T-cell (primary cell): ENCODE measurements around the gene RPH3AL. TPM values are rescaled to one million over a fixed set of nuclear protein-coding genes. Genes with fewer than 3 reads are reported as not detected.
"Not testable (repeated sequence)": the region's sequence is repeated elsewhere in the genome, so short reads cannot be mapped to it uniquely, and the experiment has no call there.

Experiments used
- ATAC-seq, 4 experiments: fragments of 200-7000 bp in 3 of 4; fragments of 150-1000 bp in 1 of 4; cut with Tn5 transposase; replicated peaks in 1 of 4; 1 replicate in 3 of 4; 2 replicates in 1 of 4; pipeline ENCODE4 v1.10.0; 2021; ENCODE audit warnings: moderate library complexity in 3 of 4, mild to moderate bottlenecking in 2 of 4, moderate number of reproducible peaks in 1 of 4
- CTCF ChIA-PET, 2 donors: fragments of 300-600 bp; sonication (Branson Sonifier 250); formaldehyde crosslinking; loops; one replicate each; lab custom pipeline; 2022; ENCODE audit warnings: antibody characterized with exemption in 2 of 2; lab: Charles Lee
- POLR2A ChIA-PET, 2 donors: fragments of 300-600 bp; sonication (Branson Sonifier 250); formaldehyde crosslinking; loops; one replicate each; lab custom pipeline; 2022; ENCODE audit warnings: antibody characterized with exemption in 2 of 2; lab: Charles Lee
- DNase-seq, 35 experiments: peaks; one replicate each; pipeline versions ENCODE4 v3.0.0 to v3.0.0-alpha.2; 2013 to 2023
- H3K27ac ChIP-seq: one replicate; pipeline ENCODE4 v1.5.1; 2013; ENCODE audit warnings: low read length
- H3K27me3 ChIP-seq, 2 experiments: replicated peaks in 1 of 2; 1 replicate in 1 of 2; 2 replicates in 1 of 2; pipeline versions ENCODE4 v1.6.1 to v1.7.0; 2013; ENCODE audit warnings: low read length in 1 of 2, mixed read lengths in 1 of 2; ENCODE audit not compliant: control insufficient read depth in 2 of 2, insufficient read depth in 2 of 2; ENCODE audit errors: extremely low read depth in 1 of 2
- H3K36me3 ChIP-seq, 2 donors: 1 replicate in 1 of 2; 2 replicates in 1 of 2; pipeline versions ENCODE4 v1.6.1 to v1.7.0; 2013; ENCODE audit warnings: low read length in 1 of 2; ENCODE audit not compliant: control insufficient read depth in 2 of 2, insufficient read depth in 1 of 2; ENCODE audit errors: extremely low read depth in 1 of 2
- H3K4me1 ChIP-seq, 2 experiments: 1 replicate in 1 of 2; 2 replicates in 1 of 2; pipeline versions ENCODE4 v1.6.1 to v1.7.0; 2013; ENCODE audit warnings: low read length in 2 of 2, mixed read lengths in 1 of 2; ENCODE audit not compliant: insufficient read depth in 2 of 2, control insufficient read depth in 1 of 2; ENCODE audit errors: extremely low read depth in 1 of 2
- H3K4me3 ChIP-seq, 2 donors: 1 replicate in 1 of 2; 2 replicates in 1 of 2; pipeline versions ENCODE4 v1.5.1 to v1.7.0; 2013; ENCODE audit warnings: mild to moderate bottlenecking in 2 of 2, low read length in 1 of 2, moderate library complexity in 1 of 2; ENCODE audit not compliant: control insufficient read depth in 1 of 2; ENCODE audit errors: extremely low read depth in 1 of 2
- H3K9me3 ChIP-seq: 2 replicates; pipeline ENCODE4 v1.7.0; 2013
- H3K27ac Mint-ChIP-seq, 2 donors: one replicate each; pipeline ENCODE4 v1.8.0; 2020 to 2021; ENCODE audit warnings: mild to moderate bottlenecking in 2 of 2, mixed read lengths in 2 of 2
- H3K27me3 Mint-ChIP-seq, 2 donors: one replicate each; pipeline ENCODE4 v1.8.0; 2021 to 2022; ENCODE audit warnings: mixed read lengths in 2 of 2
- H3K36me3 Mint-ChIP-seq: one replicate; pipeline ENCODE4 v1.8.0; 2021; ENCODE audit warnings: mixed read lengths
- H3K4me1 Mint-ChIP-seq, 3 donors: one replicate each; pipeline ENCODE4 v1.8.0; 2020 to 2022; ENCODE audit warnings: mixed read lengths in 3 of 3, mild to moderate bottlenecking in 1 of 3
- H3K4me3 Mint-ChIP-seq, 3 donors: one replicate each; pipeline ENCODE4 v1.8.0; 2020 to 2022; ENCODE audit warnings: mild to moderate bottlenecking in 3 of 3, mixed read lengths in 3 of 3, moderate library complexity in 3 of 3
- H3K9me3 Mint-ChIP-seq, 3 donors: one replicate each; pipeline ENCODE4 v1.8.0; 2020 to 2022; ENCODE audit warnings: mixed read lengths in 3 of 3
- WGBS: methylation state at CpG from one replicate; pipeline ENCODE4 v1.1.5; 2013; ENCODE audit warnings: missing lambda C conversion rate; ENCODE audit not compliant: insufficient coverage; 5-methylcytosine and 5-hydroxymethylcytosine counted together
- total RNA-seq, 35 experiments: library from RNA in 6 of 35; stranded (reverse) in 6 of 35; fragments of 120-200 nt in 1 of 35; gene quantifications; one replicate each; pipeline versions ENCODE4 v1.2.1 to v1.2.4 and lab custom pipeline; 2013 to 2026

The RPH3AL gene
- total RNA-seq, 5 donors from 2014 or later (not counting 1 experiment from before 2014, with no cell fraction given) = 4.5 to 10.5 (median 5.3) TPM

- Histone ChIP-seq H3K9me3 (no peaks in the 10 kb centered on the region), H3K36me3 (no peaks in the 10 kb centered on the region), H3K27ac (no peak overlapping the region), H3K27me3 (peaks cover 0 to 57% of the 10 kb centered on the region in 2 experiments), H3K4me3 (no peak overlapping the region), H3K4me1 (no peaks in the 10 kb centered on the region)
- ChIA-PET CTCF (no interaction called here), POLR2A (interaction anchor here in 1 of 2 donors (0.6 kb wide), 1 partner anchor 22 kb away, joined by 3 read pairs; no protein-coding TSS in a partner anchor)
- ATAC-seq (no peak), DNase-seq (no peak)
- Mint-ChIP-seq H3K27me3 (peaks cover 0 to 25% of the 10 kb centered on the region in 2 donors), H3K36me3 (no peaks in the 10 kb centered on the region), H3K9me3 (no peaks in the 10 kb centered on the region), H3K4me1 (no peaks in the 10 kb centered on the region), H3K4me3 (no peak overlapping the region), H3K27ac (no peak overlapping the region)
- 0% methylated on average over 1 of the region's 8 CpGs for WGBS
These were observed 153.4 kb downstream of the RPH3AL start for GRCh38 chr17:199191-199604.

- H3K27ac ChIP-seq, H3K4me1 ChIP-seq, DNase-seq, H3K9me3 Mint-ChIP-seq, H3K9me3 ChIP-seq, H3K4me3 Mint-ChIP-seq, H3K27ac Mint-ChIP-seq, POLR2A ChIA-PET, H3K4me3 ChIP-seq, H3K4me1 Mint-ChIP-seq, ATAC-seq, H3K36me3 ChIP-seq, CTCF ChIA-PET, H3K36me3 Mint-ChIP-seq: not testable (repeated sequence)
- 84% methylated on average over 15 of the region's 15 CpGs for WGBS
- peaks cover 0 to 63% of the 10 kb centered on the region in 2 experiments for H3K27me3 ChIP-seq
- peaks cover 0 to 25% of the 10 kb centered on the region in 2 donors for H3K27me3 Mint-ChIP-seq
These were observed 154.4 kb downstream of the RPH3AL start for GRCh38 chr17:198225-198624.

DNA sequence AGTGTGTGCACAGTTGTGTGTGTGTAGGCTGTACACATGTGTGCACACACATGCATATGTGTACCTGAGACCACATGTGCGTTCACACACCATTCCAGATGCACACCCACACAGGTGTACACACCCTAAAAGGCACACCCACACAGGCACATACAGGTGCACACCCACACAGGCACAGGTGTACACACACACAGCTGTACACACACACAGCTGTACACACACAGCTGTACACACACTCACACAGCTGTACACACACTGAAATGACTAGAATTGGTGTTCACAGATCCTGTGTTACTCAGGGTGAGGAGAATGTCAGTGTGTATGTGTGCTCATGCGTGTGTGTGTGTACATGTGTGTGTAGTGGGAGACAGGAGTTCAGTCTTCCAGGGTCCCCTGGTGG, 155.3 kb downstream of the RPH3AL start:
- no CpG with 5 or more reads among the region's 2 CpGs for WGBS
- Histone ChIP-seq H3K4me1 (no peaks in the 10 kb centered on the region), H3K4me3 (no peak overlapping the region), H3K27ac (no peak overlapping the region), H3K27me3 (peaks cover 0 to 60% of the 10 kb centered on the region in 2 experiments), H3K9me3 (no peaks in the 10 kb centered on the region), H3K36me3 (no peaks in the 10 kb centered on the region)
- Mint-ChIP-seq H3K4me1 (no peaks in the 10 kb centered on the region), H3K27ac (no peak overlapping the region), H3K4me3 (no peak overlapping the region), H3K9me3 (no peaks in the 10 kb centered on the region), H3K36me3 (no peaks in the 10 kb centered on the region), H3K27me3 (peaks cover 0 to 25% of the 10 kb centered on the region in 2 donors)
- CTCF ChIA-PET = no interaction called here
- ATAC-seq = no peak
- POLR2A ChIA-PET = no interaction called here
- no peak for DNase-seq

DNA sequence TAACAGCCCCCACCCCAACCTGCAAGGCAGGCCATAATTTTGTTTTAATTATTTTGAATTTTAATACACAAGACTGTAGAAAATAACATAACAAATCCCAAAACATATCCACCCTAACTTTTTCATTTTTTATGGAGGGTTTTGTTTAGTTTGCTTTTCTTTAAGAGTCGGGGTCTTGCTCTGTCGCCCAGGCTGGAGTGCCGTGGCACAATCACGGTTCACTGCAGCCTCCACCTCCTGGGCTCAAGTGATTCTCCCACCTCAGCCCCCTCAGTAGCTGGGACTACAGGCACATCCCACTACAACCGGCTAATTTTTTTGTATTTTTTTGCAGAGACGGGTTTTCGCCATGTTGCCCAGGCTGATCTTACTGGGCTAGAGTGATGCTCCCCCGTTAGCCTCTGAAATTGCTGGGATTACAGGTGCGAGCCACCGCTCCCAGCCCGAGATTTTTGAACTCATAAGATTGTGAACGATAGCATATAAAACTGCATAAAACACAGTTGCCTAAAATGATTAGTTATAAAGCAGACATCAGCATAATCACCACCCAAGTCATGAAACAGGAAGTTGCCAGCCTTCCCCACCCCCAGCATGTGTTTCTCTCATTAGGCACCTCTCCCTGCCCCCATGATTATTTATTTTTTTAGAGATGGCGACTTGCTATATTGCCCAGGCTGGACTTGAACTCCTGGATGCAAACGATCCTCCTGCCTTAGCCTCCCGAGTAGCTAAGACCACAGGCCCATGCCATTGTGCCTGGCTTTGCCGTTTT, 157.6 kb downstream of the RPH3AL start:
- whole genome bisulfite sequencing = 90% methylated on average over 5 of the region's 16 CpGs
- Mint-ChIP-seq H3K4me3 (no peak overlapping the region), H3K4me1 (no peaks in the 10 kb centered on the region), H3K27me3 (peaks cover 0 to 21% of the 10 kb centered on the region in 2 donors), H3K36me3 (no peaks in the 10 kb centered on the region), H3K9me3 (no peaks in the 10 kb centered on the region), H3K27ac (no peak overlapping the region)
- ATAC-seq = no peak
- POLR2A ChIA-PET = no interaction called here
- Histone ChIP-seq H3K4me3 (no peak overlapping the region), H3K9me3 (no peaks in the 10 kb centered on the region), H3K27ac (no peak overlapping the region), H3K36me3 (no peaks in the 10 kb centered on the region), H3K27me3 (peaks cover 0 to 51% of the 10 kb centered on the region in 2 experiments), H3K4me1 (no peaks in the 10 kb centered on the region)
- CTCF ChIA-PET = no interaction called here
- DNase-seq = no peak

DNA sequence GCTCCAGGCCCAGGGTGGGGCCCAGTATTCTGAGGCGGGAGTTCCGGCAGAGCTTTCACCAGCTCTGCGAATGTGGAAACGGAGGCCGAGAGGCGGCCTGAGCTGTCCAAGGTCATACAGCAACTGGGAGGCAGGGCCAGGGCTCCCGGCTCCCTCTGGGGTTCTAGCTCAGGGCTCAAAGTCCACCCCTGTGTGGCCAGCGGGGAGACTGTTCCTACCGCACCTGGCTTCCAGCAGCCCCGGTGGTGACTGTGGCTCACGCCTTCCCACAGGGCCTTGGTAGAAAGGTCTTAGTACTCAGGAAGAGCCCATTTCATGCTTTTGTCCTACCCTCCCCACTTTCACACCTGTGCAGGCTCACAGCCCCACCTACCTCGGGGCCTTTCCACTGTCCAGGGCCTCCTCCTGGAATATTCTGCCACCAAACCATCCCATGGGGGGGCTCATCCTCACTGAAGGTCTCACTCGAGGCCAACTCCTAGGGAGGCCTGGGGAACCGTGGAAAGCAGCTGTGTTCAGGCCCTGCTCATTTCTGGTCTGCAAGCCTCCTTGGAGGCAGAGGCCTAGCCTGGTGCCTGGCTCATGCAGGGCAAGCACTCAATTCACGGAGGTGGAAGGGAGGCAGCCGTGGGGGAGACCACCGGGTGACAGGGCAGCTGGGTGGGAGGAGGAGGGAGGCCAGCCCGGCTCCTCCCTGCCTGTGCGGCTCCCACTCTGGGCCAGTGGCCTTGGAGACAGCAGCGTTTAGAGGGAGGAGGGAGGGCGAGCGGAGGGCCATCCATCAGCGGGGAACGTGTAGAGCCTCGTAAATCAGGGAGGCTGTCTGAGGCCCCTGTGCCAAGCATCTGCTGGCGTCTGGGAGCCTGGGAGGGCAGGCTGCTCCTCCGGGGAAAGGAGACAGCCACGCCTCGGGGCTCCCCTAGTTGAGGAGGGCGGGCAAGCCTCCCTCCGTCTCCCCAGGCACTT, 158.5 kb downstream of the RPH3AL start:
- H3K4me1 ChIP-seq = no peaks in the 10 kb centered on the region
- DNase-seq = no peak
- 75% methylated on average over 22 of the region's 31 CpGs for WGBS
- ATAC-seq = no peak
- no peaks in the 10 kb centered on the region for H3K36me3 Mint-ChIP-seq
- H3K36me3 ChIP-seq = no peaks in the 10 kb centered on the region
- H3K27ac ChIP-seq = no peak overlapping the region
- H3K9me3 ChIP-seq = no peaks in the 10 kb centered on the region
- CTCF ChIA-PET = no interaction called here
- H3K9me3 Mint-ChIP-seq = no peaks in the 10 kb centered on the region
- peaks cover 0 to 42% of the 10 kb centered on the region in 2 experiments for H3K27me3 ChIP-seq
- POLR2A ChIA-PET = no interaction called here
- H3K27me3 Mint-ChIP-seq = peaks cover 0 to 12% of the 10 kb centered on the region in 2 donors
- H3K4me3 Mint-ChIP-seq = no peak overlapping the region
- H3K27ac Mint-ChIP-seq = no peak overlapping the region
- H3K4me1 Mint-ChIP-seq = no peaks in the 10 kb centered on the region
- no peak overlapping the region for H3K4me3 ChIP-seq

DNA sequence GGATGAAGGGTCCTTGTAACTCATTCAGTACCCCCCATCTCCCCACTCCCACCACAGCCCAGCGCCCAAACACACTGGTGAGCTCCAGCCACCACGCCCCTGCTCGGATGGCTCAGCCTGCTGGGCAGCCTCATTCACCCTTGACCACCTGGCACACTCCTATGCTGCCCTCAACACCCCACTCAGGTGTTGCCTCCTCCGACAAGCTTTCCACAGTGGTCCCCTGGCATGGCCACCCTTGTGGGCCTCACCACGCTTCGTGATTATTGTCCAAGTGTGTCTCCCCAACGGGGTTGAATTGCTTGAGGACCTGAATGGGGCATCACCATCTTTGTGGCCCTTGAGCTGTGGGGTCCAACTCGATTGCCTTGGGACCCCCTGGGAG, 159.2 kb downstream of the RPH3AL start:
- H3K9me3 Mint-ChIP-seq = no peaks in the 10 kb centered on the region
- H3K27me3 ChIP-seq = peaks cover 0 to 43% of the 10 kb centered on the region in 2 experiments
- CTCF ChIA-PET = no interaction called here
- no peak overlapping the region for H3K4me3 ChIP-seq
- 87% methylated on average over 8 of the region's 8 CpGs for WGBS
- H3K4me1 ChIP-seq = no peaks in the 10 kb centered on the region
- no peaks in the 10 kb centered on the region for H3K4me1 Mint-ChIP-seq
- ATAC-seq = no peak
- H3K27ac Mint-ChIP-seq = no peak overlapping the region
- H3K9me3 ChIP-seq = no peaks in the 10 kb centered on the region
- no peak overlapping the region for H3K27ac ChIP-seq
- no peaks in the 10 kb centered on the region for H3K36me3 ChIP-seq
- POLR2A ChIA-PET = no interaction called here
- no peaks in the 10 kb centered on the region for H3K36me3 Mint-ChIP-seq
- no peak for DNase-seq
- H3K4me3 Mint-ChIP-seq = no peak overlapping the region
- H3K27me3 Mint-ChIP-seq = peaks cover 0 to 10% of the 10 kb centered on the region in 2 donors
